ENCODE measurements around the gene RPGRIP1L.
"Not testable (repeated sequence)": the region's sequence is repeated elsewhere in the genome, so short reads cannot be mapped to it uniquely, and the experiment has no call there.

The RPGRIP1L gene

GRCh38 chr16:53689636-53690035 lies 14.0 kb downstream of the RPGRIP1L start:
- TF ChIP-seq SPI1 (IDR thresholded peaks at IDR 0.05; ENCODE audit: borderline replicate concordance, low read depth) (no peak), GABPA (IDR thresholded peaks at IDR 0.05; ENCODE audit: low read depth) (no peak), REST (IDR thresholded peaks at IDR 0.05; ENCODE audit: insufficient replicate concordance, low read depth) (no peak), POLR2AphosphoS5 (IDR thresholded peaks at IDR 0.05; ENCODE audit: low read depth) (no peak)
- TF ChIP-seq, protein P1, sequence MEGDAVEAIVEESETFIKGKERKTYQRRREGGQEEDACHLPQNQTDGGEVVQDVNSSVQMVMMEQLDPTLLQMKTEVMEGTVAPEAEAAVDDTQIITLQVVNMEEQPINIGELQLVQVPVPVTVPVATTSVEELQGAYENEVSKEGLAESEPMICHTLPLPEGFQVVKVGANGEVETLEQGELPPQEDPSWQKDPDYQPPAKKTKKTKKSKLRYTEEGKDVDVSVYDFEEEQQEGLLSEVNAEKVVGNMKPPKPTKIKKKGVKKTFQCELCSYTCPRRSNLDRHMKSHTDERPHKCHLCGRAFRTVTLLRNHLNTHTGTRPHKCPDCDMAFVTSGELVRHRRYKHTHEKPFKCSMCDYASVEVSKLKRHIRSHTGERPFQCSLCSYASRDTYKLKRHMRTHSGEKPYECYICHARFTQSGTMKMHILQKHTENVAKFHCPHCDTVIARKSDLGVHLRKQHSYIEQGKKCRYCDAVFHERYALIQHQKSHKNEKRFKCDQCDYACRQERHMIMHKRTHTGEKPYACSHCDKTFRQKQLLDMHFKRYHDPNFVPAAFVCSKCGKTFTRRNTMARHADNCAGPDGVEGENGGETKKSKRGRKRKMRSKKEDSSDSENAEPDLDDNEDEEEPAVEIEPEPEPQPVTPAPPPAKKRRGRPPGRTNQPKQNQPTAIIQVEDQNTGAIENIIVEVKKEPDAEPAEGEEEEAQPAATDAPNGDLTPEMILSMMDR (IDR thresholded peaks at IDR 0.05; ENCODE audit: insufficient read depth, low read length) = no peak
- H3K4me3 ChIP-seq (replicated peaks; ENCODE audit: insufficient read depth, low read length) = no peak overlapping the region
- no peak for DNase-seq (ENCODE audit: low read depth in 1 of 2, low spot score in 1 of 2)
- no peak overlapping the region for H3K27ac ChIP-seq (replicated peaks)
- no peaks in the 10 kb centered on the region for H3K27me3 ChIP-seq (ENCODE audit: insufficient read depth, poor library complexity, severe bottlenecking)

- TF ChIP-seq REST (IDR thresholded peaks at IDR 0.05; ENCODE audit: insufficient replicate concordance, low read depth) (no peak), GABPA (IDR thresholded peaks at IDR 0.05; ENCODE audit: low read depth) (no peak), POLR2AphosphoS5 (IDR thresholded peaks at IDR 0.05; ENCODE audit: low read depth) (no peak), SPI1 (IDR thresholded peaks at IDR 0.05; ENCODE audit: borderline replicate concordance, low read depth) (no peak)
- TF ChIP-seq, protein P1 (IDR thresholded peaks at IDR 0.05; ENCODE audit: insufficient read depth, low read length) = no peak
- Histone ChIP-seq H3K4me3 (replicated peaks; ENCODE audit: insufficient read depth, low read length) (no peak overlapping the region), H3K27me3 (ENCODE audit: insufficient read depth, poor library complexity, severe bottlenecking) (no peaks in the 10 kb centered on the region), H3K27ac (replicated peaks) (no peak overlapping the region)
- DNase-seq (ENCODE audit: low read depth in 1 of 2, low spot score in 1 of 2) = no peak
These were observed 16.9 kb downstream of the RPGRIP1L start for GRCh38 chr16:53686710-53687109.

DNA sequence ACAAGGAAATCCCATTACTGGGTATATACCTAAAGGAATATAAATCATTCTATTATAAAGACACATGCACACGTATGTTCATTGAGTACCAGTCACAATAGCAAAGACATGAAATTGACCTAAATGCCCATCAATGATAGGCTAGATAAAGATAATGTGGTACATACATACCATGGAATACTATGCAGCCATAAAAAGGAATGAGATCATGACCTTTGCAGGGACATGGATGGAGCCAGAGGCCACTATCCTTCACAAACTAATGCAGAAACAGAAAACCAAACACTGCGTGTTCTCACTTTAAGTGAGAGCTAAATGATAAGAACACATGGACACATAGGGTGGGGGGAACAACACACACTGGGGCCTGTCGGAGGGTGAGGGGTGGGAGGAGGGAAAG lies 18.3 kb downstream of the RPGRIP1L start:
- not testable (repeated sequence) for H3K27ac ChIP-seq (replicated peaks); DNase-seq (ENCODE audit: low read depth in 1 of 2, low spot score in 1 of 2); H3K27me3 ChIP-seq (ENCODE audit: insufficient read depth, poor library complexity, severe bottlenecking); H3K4me3 ChIP-seq (replicated peaks; ENCODE audit: insufficient read depth, low read length)

DNA sequence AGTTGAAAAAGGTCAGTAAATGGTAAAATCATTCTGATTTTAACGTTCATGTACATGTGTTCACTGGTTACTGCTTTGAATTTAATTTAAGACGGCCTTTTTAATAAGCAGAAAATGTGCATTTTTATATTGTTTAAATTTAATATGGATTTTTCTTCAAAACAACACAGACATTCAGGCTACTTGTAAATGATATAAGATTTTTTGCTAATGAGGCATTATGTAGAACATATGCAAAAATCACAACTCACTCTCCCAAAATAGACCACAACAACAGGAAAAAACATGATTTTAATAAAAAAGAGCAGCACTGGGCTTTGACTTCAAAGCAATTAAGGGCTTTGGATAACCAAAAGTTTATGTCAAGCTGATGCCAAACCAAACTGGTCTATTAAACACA lies 22.3 kb downstream of the RPGRIP1L start:
- DNase-seq (ENCODE audit: low read depth in 1 of 2, low spot score in 1 of 2) = no peak
- TF ChIP-seq GABPA (IDR thresholded peaks at IDR 0.05; ENCODE audit: low read depth) (no peak), POLR2AphosphoS5 (IDR thresholded peaks at IDR 0.05; ENCODE audit: low read depth) (no peak), REST (IDR thresholded peaks at IDR 0.05; ENCODE audit: insufficient replicate concordance, low read depth) (no peak), SPI1 (IDR thresholded peaks at IDR 0.05; ENCODE audit: borderline replicate concordance, low read depth) (no peak)
- TF ChIP-seq, protein P1 (IDR thresholded peaks at IDR 0.05; ENCODE audit: insufficient read depth, low read length) = no peak
- H3K27ac ChIP-seq (replicated peaks) = no peak overlapping the region
- H3K4me3 ChIP-seq (replicated peaks; ENCODE audit: insufficient read depth, low read length) = no peak overlapping the region
- H3K27me3 ChIP-seq (ENCODE audit: insufficient read depth, poor library complexity, severe bottlenecking) = no peaks in the 10 kb centered on the region
